H1 (cell line): ENCODE results near the gene TACC2. TPM values are rescaled to one million over a fixed set of nuclear protein-coding genes. Genes with fewer than 3 reads are reported as not detected.

Source experiments
- POLR2AphosphoS5 ChIP-seq: IDR thresholded peaks from 2 replicates; pipeline ENCODE4 v1.6.1; 2011; ENCODE audit warnings: low read depth, low read length
- TEAD4 ChIP-seq: IDR thresholded peaks from 2 replicates; pipeline ENCODE4 v1.6.1; 2012; ENCODE audit warnings: low read depth, low read length, inconsistent platforms, mixed read lengths
- polyA plus RNA-seq, 7 experiments: library from polyadenylated mRNA; depleted of rRNA in 3 of 7; stranded (reverse) in 5 of 7; unstranded in 2 of 7; fragments of >200 nt in 5 of 7; fragments of 200-250 nt in 2 of 7; gene quantifications; 1 replicate in 5 of 7; 2 replicates in 1 of 7; 4 replicates in 1 of 7; pipeline versions ENCODE4 v1.2.1 to v1.2.3, GENCODE V29; 2011 to 2013; ENCODE audit warnings: missing spikeins in 2 of 7, mixed read lengths in 2 of 7
- total RNA-seq: library from RNA; stranded (reverse); fragmentation: NEBNext Ultra II Directional; extraction: Animal tissue kit (Norgen Biotek cat#: 25700); gene quantifications from 2 replicates; pipeline ENCODE4 v1.2.1, GENCODE V29; 2021

The TACC2 gene
- total and polyA plus RNA-seq, 2 of the 8 experiments (the other 6 are each of a cell fraction or from before 2014, with no cell fraction given), result 21.2 to 46.6 TPM

DNA sequence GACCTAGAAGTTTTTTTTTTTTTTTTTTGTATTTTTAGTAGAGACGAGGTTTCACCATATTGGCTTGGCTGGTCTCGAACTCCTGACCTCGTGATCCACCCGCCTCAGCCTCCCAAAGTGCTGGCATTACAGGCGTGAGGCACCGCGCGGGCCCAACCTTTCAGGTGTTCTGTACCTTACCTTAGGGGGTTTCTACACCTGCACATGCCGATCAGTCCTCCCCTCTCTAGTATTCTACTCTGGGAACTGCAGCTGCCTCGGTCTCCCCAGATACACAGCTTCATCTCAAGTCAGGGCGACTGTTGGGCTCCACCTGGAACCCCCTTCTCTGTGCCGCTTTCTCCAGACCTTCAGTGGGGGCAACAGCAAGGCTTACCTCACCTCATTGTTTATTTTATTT is 79.9 kb downstream of the TACC2 start (continued):
- TF ChIP-seq POLR2AphosphoS5 (no peak), TEAD4 (no peak)
